CD4-positive, CD25-positive, alpha-beta regulatory T cell (primary cell): ENCODE results near the gene CAMTA1. TPM values are rescaled to one million over a fixed set of nuclear protein-coding genes. Genes with fewer than 3 reads are reported as not detected.
A peak's percentile ranks its signal among the peaks of the same experiment; 100 is the strongest.

Experiments
- ATAC-seq, 2 donors: fragments of 150-1000 bp; cut with Tn5 transposase; one replicate each; pipeline ENCODE4 v1.10.0; 2021; ENCODE audit warnings: low read depth in 2 of 2, moderate number of reproducible peaks in 2 of 2, moderate library complexity in 1 of 2
- DNase-seq, 3 donors: peaks; one replicate each; pipeline versions ENCODE4 v3.0.0 to v3.0.0-alpha.2; 2012 to 2022; ENCODE audit warnings: mixed read lengths in 1 of 3
- H3K27ac ChIP-seq: one replicate; pipeline ENCODE4 v1.7.0; 2013; ENCODE audit warnings: mild to moderate bottlenecking, low read length; ENCODE audit not compliant: insufficient read depth, poor library complexity, severe bottlenecking
- H3K27me3 ChIP-seq: one replicate; pipeline ENCODE4 v1.7.0; 2013; ENCODE audit warnings: low read length; ENCODE audit not compliant: control insufficient read depth, insufficient read depth
- H3K36me3 ChIP-seq: one replicate; pipeline ENCODE4 v1.7.0; 2013; ENCODE audit warnings: mild to moderate bottlenecking, low read length, moderate library complexity; ENCODE audit not compliant: control insufficient read depth, insufficient read depth
- H3K4me1 ChIP-seq: 2 replicates; pipeline ENCODE4 v1.7.0; 2013; ENCODE audit warnings: mild to moderate bottlenecking, low read length; ENCODE audit not compliant: insufficient read depth, control insufficient read depth, poor library complexity, severe bottlenecking
- H3K4me3 ChIP-seq: one replicate; pipeline ENCODE4 v1.7.0; 2013; ENCODE audit warnings: low read depth, mild to moderate bottlenecking, low read length, moderate library complexity
- H3K9me3 ChIP-seq, 2 experiments: 1 replicate in 1 of 2; 2 replicates in 1 of 2; pipeline ENCODE4 v1.7.0; 2013; ENCODE audit warnings: low read length in 2 of 2, mild to moderate bottlenecking in 1 of 2, moderate library complexity in 1 of 2; ENCODE audit not compliant: control insufficient read depth in 2 of 2
- H3K27ac Mint-ChIP-seq, 3 donors: one replicate each; pipeline ENCODE4 v1.8.0; 2020 to 2022; ENCODE audit warnings: mild to moderate bottlenecking in 3 of 3, mixed read lengths in 3 of 3, moderate library complexity in 2 of 3
- H3K27me3 Mint-ChIP-seq: one replicate; pipeline ENCODE4 v1.8.0; 2022; ENCODE audit warnings: mild to moderate bottlenecking, mixed read lengths
- H3K36me3 Mint-ChIP-seq: one replicate; pipeline ENCODE4 v1.8.0; 2020; ENCODE audit warnings: mixed read lengths
- H3K4me1 Mint-ChIP-seq, 4 donors: one replicate each; pipeline ENCODE4 v1.8.0; 2020 to 2022; ENCODE audit warnings: mixed read lengths in 4 of 4, mild to moderate bottlenecking in 1 of 4
- H3K4me3 Mint-ChIP-seq, 4 donors: one replicate each; pipeline ENCODE4 v1.8.0; 2020 to 2022; ENCODE audit warnings: mild to moderate bottlenecking in 4 of 4, mixed read lengths in 4 of 4, moderate library complexity in 3 of 4
- H3K9me3 Mint-ChIP-seq, 7 donors: one replicate each; pipeline ENCODE4 v1.8.0; 2020 to 2022; ENCODE audit warnings: mixed read lengths in 7 of 7, mild to moderate bottlenecking in 3 of 7, moderate library complexity in 2 of 7
- polyA plus RNA-seq, 4 donors: library from polyadenylated mRNA; unstranded; fragments of 300-500 nt; fragmentation: Illumina TruSeq; gene quantifications; one replicate each; pipeline ENCODE4 v1.2.3, GENCODE V29; 2021
- total RNA-seq: library from RNA; stranded (reverse); gene quantifications from one replicate; pipeline ENCODE4 v1.2.3, GENCODE V29; 2022

Gene CAMTA1
- total and polyA plus RNA-seq, 5 donors from 2014 or later = 48.8 to 112 (median 80.0) TPM

DNA sequence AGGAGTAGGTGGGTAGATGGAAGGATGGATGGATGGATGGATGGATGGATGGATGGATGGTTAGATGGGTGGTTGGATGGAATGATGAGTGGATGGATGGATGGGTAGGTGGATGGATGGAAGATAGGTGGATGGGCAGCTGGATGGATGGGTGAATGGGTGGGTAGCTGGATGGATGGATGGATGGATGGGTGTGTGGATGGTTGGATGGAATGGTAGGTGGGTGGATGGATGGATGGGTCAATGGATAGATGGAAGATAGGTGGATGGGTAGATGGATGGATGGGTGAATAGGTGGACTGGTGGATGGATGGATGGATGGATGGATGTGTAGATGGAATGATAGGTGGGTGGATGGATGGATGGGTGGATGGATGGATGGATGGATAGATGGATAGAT is 821.8 kb downstream of the CAMTA1 start:
- DNase-seq (no peak), ATAC-seq (no peak)
- Mint-ChIP-seq H3K27me3 (no peaks in the 10 kb centered on the region), H3K36me3 (no peaks in the 10 kb centered on the region), H3K27ac (no peak overlapping the region), H3K4me3 (no peak overlapping the region), H3K9me3 (peaks cover 0 to 1% (median 0%) of the 10 kb centered on the region in 7 donors), H3K4me1 (no peaks in the 10 kb centered on the region)
- no peaks in the 10 kb centered on the region for H3K9me3 ChIP-seq
- no peaks in the 10 kb centered on the region for H3K36me3 ChIP-seq
- no peaks in the 10 kb centered on the region for H3K4me1 ChIP-seq
- H3K27me3 ChIP-seq = no peaks in the 10 kb centered on the region
- H3K27ac ChIP-seq = no peak overlapping the region
- no peak overlapping the region for H3K4me3 ChIP-seq

DNA sequence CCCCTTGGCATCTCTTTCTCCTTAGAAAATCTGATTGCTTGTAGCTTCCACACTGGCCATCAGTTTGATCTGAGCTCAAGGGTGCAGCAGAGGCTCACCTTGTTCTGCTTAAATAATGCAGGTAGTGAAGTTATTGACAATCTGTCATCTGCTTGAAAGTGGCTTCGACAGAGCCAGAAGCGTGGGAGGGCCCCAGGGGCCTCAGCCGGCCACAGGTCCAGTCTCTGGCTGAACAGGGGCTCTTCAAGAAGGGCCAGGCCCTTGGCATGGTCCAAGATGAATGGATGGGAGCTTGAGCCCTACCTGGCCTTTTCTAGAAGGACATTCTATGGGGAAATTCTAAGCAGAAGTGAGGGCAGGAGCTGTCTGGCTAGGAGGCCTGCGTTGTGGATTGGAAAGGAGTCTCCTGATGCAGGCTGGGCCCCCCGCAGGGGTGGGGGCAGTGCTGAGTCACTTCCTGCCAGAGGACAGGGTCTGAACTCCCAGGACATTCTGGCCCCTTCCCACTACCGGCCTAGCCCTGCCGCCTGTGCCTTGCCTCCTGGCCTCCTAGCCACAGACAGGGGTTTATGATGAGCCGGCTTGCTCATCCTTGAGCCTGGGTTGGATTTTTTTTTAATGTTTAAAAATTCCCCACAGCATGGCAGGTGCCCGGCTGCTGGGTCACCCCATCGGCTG is 823.5 kb downstream of the CAMTA1 start:
- Mint-ChIP-seq H3K27ac (no peak overlapping the region), H3K27me3 (no peaks in the 10 kb centered on the region), H3K4me3 (no peak overlapping the region), H3K4me1 (no peaks in the 10 kb centered on the region), H3K36me3 (no peaks in the 10 kb centered on the region), H3K9me3 (peaks cover 0 to 2% (median 0%) of the 10 kb centered on the region in 7 donors)
- no peak for ATAC-seq
- H3K9me3 ChIP-seq = no peaks in the 10 kb centered on the region
- no peaks in the 10 kb centered on the region for H3K36me3 ChIP-seq
- H3K4me1 ChIP-seq = no peaks in the 10 kb centered on the region
- H3K4me3 ChIP-seq = no peak overlapping the region
- DNase-seq = no peak
- no peak overlapping the region for H3K27ac ChIP-seq
- no peaks in the 10 kb centered on the region for H3K27me3 ChIP-seq

GRCh38 chr1:7609311-7609994 is 824.2 kb downstream of the CAMTA1 start:
- Mint-ChIP-seq H3K27ac (no peak overlapping the region), H3K27me3 (no peaks in the 10 kb centered on the region), H3K4me1 (no peaks in the 10 kb centered on the region), H3K36me3 (no peaks in the 10 kb centered on the region), H3K4me3 (no peak overlapping the region), H3K9me3 (peaks cover 0 to 2% (median 0%) of the 10 kb centered on the region in 7 donors)
- Histone ChIP-seq H3K27ac (no peak overlapping the region), H3K4me1 (no peaks in the 10 kb centered on the region), H3K27me3 (no peaks in the 10 kb centered on the region), H3K36me3 (no peaks in the 10 kb centered on the region), H3K4me3 (no peak overlapping the region), H3K9me3 (no peaks in the 10 kb centered on the region)
- ATAC-seq (no peak), DNase-seq (no peak)

DNA sequence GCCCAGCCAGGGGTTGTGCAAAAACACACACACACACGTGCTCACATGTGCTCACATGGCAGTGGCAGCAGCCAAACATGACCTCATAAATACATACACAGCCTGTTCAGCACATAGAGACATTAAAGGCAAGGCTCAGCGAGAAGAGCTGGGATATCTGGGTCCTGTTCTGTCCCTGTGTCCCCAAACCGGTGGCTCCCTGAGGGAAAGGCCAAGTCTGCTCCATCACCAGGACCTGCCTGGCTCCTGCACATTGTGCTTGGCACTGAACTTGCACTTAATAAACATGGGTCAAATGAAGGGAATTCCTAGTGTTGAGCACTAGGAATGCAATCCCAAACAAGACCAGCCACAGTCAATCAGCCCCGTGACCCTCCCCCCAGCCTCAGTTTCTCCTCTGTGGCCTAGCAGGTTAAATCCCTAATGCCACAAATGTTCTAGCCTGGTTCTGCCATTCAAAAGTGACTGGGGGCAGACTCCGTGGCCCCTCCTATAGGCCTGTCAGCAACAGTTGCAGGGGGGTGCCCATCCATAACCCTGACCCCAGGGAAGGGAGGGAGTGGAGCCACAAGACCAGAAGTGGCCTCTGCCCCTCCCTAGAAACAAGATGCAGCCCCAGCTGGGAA is 825.0 kb downstream of the CAMTA1 start:
- Mint-ChIP-seq H3K9me3 (peaks cover 0 to 2% (median 0%) of the 10 kb centered on the region in 7 donors), H3K4me1 (no peaks in the 10 kb centered on the region), H3K4me3 (peak overlapping the region in 1 of 4 donors; percentile 22), H3K36me3 (no peaks in the 10 kb centered on the region), H3K27me3 (no peaks in the 10 kb centered on the region), H3K27ac (no peak overlapping the region)
- ATAC-seq (no peak), DNase-seq (no peak)
- Histone ChIP-seq H3K36me3 (no peaks in the 10 kb centered on the region), H3K9me3 (no peaks in the 10 kb centered on the region), H3K4me3 (no peak overlapping the region), H3K27ac (no peak overlapping the region), H3K4me1 (no peaks in the 10 kb centered on the region), H3K27me3 (no peaks in the 10 kb centered on the region)

GRCh38 chr1:7610936-7611335 is 825.7 kb downstream of the CAMTA1 start:
- H3K36me3 ChIP-seq = no peaks in the 10 kb centered on the region
- H3K9me3 ChIP-seq = no peaks in the 10 kb centered on the region
- no peak for ATAC-seq
- H3K27ac Mint-ChIP-seq = no peak overlapping the region
- H3K9me3 Mint-ChIP-seq = peaks cover 0 to 2% (median 0%) of the 10 kb centered on the region in 7 donors
- no peaks in the 10 kb centered on the region for H3K4me1 ChIP-seq
- no peaks in the 10 kb centered on the region for H3K27me3 ChIP-seq
- H3K27me3 Mint-ChIP-seq = no peaks in the 10 kb centered on the region
- no peaks in the 10 kb centered on the region for H3K36me3 Mint-ChIP-seq
- no peak overlapping the region for H3K27ac ChIP-seq
- H3K4me1 Mint-ChIP-seq = no peaks in the 10 kb centered on the region
- no peak overlapping the region for H3K4me3 Mint-ChIP-seq
- DNase-seq = no peak
- no peak overlapping the region for H3K4me3 ChIP-seq

DNA sequence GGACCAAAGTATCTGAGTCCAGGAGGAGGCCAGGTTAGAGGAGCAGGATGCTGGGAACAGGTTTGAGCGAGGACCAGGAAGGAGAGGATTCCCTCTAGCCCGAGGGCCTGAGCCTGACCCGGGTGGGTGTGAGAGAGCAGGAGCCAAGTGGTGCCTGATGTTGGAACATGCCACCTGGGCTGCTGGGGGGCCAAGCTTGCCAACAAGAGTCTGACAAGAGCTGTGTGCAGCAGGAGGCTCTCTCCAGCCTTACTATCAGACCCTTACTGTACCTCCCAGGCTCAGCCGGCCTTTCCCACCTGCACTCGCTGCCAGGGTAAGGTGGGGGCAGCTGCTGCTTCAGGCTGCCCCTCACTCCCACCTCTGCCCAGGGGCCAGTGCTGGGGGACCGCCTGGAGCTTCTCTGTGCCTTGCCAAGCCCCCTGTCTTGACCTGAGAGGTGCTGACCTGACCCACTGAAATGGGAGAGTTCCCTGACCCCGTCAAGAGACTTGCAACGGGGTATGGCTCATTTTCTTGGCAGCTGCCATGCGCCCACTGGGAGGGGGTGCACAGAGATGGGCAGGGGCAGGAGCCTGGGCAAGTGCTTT is 826.3 kb downstream of the CAMTA1 start:
- no peaks in the 10 kb centered on the region for H3K27me3 Mint-ChIP-seq
- no peak for ATAC-seq
- no peaks in the 10 kb centered on the region for H3K4me1 Mint-ChIP-seq
- H3K9me3 Mint-ChIP-seq = peaks cover 0 to 2% (median 0%) of the 10 kb centered on the region in 7 donors
- no peak for DNase-seq
- H3K27me3 ChIP-seq = no peaks in the 10 kb centered on the region
- H3K36me3 Mint-ChIP-seq = no peaks in the 10 kb centered on the region
- H3K27ac ChIP-seq = no peak overlapping the region
- no peak overlapping the region for H3K4me3 ChIP-seq
- H3K27ac Mint-ChIP-seq = no peak overlapping the region
- no peaks in the 10 kb centered on the region for H3K4me1 ChIP-seq
- H3K9me3 ChIP-seq = no peaks in the 10 kb centered on the region
- H3K4me3 Mint-ChIP-seq = no peak overlapping the region
- H3K36me3 ChIP-seq = no peaks in the 10 kb centered on the region

DNA sequence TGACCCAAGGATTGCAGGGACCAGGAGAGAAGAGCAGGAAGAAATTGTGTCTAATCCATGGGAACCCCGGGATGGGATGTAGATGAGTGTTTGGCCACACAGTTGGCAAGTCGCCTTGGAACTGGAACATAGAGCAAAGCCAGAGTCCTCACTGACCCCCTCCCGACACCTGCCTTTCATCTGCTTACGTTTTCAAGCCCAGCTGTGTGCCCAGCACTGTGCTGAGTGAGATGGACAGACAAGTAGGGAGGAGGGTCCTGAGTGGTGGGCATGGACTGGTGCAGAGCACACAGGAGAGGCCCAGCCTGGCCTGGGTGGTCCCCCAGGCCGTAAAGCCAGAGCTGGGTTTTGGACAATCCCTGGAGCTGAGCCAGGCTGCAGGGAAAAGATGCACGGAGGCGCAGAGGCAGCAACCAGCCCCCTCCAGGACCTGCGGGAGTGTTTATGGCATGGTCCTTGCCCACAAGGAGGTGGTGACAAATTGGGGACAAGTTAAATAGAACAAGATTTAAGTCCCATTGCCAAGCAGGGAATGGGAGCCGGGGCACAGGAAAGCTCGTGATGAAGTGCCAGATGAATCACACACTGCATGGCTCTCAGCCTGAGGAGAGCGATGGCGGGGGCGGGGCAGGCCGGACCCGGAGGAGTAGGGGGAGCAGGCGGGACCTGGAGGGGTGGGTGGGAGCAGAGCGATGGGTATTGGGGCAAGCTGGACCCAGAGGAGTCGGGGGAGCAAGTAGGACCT is 828.0 kb downstream of the CAMTA1 start:
- no peak overlapping the region for H3K4me3 ChIP-seq
- Mint-ChIP-seq H3K4me1 (no peaks in the 10 kb centered on the region), H3K27ac (no peak overlapping the region), H3K27me3 (no peaks in the 10 kb centered on the region), H3K9me3 (peaks cover 0 to 2% (median 0%) of the 10 kb centered on the region in 7 donors), H3K36me3 (no peaks in the 10 kb centered on the region), H3K4me3 (no peak overlapping the region)
- no peak overlapping the region for H3K27ac ChIP-seq
- H3K9me3 ChIP-seq = no peaks in the 10 kb centered on the region
- ATAC-seq (no peak), DNase-seq (no peak)
- no peaks in the 10 kb centered on the region for H3K36me3 ChIP-seq
- H3K27me3 ChIP-seq = no peaks in the 10 kb centered on the region
- no peaks in the 10 kb centered on the region for H3K4me1 ChIP-seq
